GM11168 (cell line): ENCODE data around the gene ZNF256.
"Not testable (repeated sequence)": the region's sequence is repeated elsewhere in the genome, so short reads cannot be mapped to it uniquely, and the experiment has no call there.

Experiments used
- in situ Hi-C: fragments of 300-500 bp; cut with MboI; formaldehyde crosslinking; loops from one replicate; pipeline ENCODE4 v1.12.0; 2022; ENCODE audit warnings: low sequenced_read_pairs; ENCODE audit not compliant: unreplicated experiment

ZNF256 gene

DNA sequence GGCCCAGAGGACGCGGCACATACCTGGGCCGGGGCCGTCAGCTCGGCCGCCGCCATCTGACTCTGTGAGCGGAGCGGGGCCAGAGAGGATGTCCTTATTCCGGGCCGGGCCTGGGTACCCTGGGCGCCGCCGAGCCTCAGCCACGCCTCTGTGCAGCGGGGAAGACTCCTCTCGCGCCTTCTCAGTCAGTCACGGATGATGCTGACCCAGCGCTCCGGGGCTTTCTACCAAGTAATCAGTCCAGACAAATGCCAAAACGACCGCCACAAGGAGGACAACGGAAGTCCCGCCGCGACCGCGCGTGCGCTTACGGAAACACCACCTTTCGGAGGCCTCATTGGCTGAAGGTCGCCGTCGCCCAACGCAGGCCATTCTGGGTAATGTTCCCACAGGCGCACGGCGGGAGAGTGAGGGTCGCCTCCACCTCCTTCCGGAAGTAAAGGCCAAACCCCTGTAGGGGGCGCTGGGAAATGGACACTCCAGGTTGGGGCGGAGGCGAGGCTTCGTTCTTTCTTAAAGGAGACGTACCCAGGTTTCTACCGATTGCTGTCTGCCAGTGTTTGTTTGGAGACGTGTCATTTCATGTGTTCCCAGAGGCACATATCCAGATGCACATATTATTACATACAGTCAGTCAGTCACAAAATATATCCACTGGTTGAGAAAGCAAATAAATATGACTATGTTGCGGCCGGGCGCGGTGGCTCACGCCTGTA lies at the start of gene ZNF256:
Gene ZNF256, minus strand, starts transcription at position 288 of the 716 bp plus-strand sequence. Its CDS starts 232 bp downstream, at position 56.
- in situ Hi-C loops: no loop called here

- in situ Hi-C loops: no loop called here
Observed at GRCh38 chr19:57992841-57993240, 45.3 kb upstream of the ZNF256 start.

- in situ Hi-C loops: no loop called here
Observed at GRCh38 chr19:57978586-57979289, 31.2 kb upstream of the ZNF256 start.

GRCh38 chr19:57974434-57974833 lies 26.9 kb upstream of the ZNF256 start, which contains the start of gene C19orf18:
TSS of gene C19orf18 (minus strand) at chr19:57974534. CDS start at chr19:57974432, 102 bp downstream.
- in situ Hi-C loops: no loop called here

DNA sequence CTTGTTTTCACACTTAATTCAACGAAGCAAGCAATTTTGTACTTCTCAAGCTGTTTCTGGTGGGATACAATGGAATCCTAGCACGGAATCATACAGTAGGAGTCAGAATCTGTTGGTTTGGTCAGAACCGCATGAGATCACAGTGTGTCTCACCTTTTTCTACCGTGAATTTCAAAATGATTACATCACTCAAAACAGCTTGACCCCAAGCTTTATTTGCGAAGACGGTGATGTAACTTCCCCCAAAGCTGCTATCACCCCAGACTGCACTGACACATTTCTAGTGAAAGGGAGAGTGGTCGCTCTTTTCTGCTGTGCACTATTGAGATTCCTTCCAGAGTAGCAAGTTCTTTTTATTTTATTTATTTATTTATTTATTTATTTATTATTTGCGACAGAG lies 17.3 kb upstream of the ZNF256 start:
- in situ Hi-C loops: no loop called here

DNA sequence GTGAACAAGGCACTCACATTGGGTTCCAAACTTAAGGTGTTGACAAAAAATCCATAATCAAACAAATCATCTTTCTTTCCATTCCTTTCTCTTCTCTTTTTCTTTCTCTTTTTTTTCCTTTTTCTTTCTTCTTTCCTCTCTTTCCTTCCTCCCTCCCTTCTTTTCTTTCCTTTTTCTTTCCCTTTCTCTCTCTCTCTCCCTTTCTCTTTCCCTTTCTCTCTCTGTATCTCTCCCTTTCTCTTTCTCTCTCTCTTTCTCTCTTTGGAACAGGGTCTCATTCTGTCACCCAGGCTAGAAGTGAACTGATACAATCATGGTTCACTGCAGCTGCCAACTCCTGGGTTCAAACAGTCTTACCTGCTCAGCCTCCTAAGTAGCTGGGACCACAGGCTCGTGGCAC lies 14.3 kb upstream of the ZNF256 start:
- in situ Hi-C loops: no loop called here

DNA sequence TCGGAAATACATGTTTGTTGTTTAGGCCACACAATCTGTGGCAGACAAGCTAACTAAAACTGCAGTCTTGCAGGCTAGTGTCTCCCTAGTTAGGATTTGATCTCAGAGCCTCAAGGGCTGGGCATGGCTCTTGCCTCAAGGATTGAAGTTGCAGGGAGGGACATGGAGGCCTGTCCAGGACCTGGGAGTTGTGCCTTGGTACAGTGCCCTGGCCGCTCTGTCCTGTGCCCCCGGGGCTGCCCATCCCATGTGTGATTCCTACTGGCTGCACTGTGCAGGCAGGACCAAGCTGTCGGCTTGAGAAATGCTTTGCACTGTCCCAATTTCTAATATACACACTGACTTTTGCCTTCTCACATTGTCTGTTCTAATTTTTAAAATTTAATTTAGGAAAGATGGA lies 7.5 kb upstream of the ZNF256 start:
- in situ Hi-C loops: no loop called here

DNA sequence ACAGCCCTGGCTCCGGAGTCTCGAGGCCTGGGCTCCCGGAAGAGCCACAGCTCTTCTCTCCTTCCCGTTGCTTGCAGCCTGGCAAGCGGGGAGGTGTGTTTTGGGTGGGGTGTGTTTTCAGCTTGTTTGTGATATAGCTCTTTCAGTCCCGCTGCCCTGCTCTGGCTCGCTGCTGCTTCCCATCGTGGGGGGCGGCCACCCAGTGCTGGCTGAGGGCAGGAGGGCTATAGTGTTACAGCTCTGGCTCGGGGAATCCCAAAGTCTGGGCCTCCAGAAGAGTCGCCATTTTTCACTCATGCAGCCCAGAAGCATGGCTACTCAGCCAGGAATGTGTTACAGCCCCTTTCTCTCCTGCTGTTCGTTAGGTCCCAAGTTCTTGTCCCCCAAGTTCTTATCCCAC lies 2.2 kb upstream of the ZNF256 start:
- in situ Hi-C loops: no loop called here

- in situ Hi-C loops: no loop called here
Observed at GRCh38 chr19:57949296-57949695, 1.8 kb upstream of the ZNF256 start.

DNA sequence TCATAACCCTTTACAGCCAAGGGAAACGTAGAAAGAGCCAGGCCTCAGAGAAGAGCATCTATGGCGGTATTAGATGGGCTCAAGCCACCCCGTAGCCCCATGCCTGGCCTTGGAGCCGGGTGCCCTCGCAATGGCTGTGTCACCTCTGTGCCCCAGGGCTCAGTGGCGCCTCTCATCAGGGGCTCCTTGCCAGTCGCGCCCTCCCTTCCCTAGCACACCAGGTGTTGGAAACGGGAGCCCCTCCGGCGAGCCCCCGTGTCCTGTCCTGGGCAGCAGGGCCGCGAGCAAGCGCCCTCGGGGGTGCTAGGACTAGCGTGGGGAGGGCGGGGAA lies 453 bp downstream of the ZNF256 start:
- in situ Hi-C loops: no loop called here

GRCh38 chr19:57946316-57946715 lies 1.2 kb downstream of the ZNF256 start:
- in situ Hi-C loops: no loop called here

- in situ Hi-C loops: no loop called here
Observed at GRCh38 chr19:57941593-57941992, 5.9 kb downstream of the ZNF256 start.

DNA sequence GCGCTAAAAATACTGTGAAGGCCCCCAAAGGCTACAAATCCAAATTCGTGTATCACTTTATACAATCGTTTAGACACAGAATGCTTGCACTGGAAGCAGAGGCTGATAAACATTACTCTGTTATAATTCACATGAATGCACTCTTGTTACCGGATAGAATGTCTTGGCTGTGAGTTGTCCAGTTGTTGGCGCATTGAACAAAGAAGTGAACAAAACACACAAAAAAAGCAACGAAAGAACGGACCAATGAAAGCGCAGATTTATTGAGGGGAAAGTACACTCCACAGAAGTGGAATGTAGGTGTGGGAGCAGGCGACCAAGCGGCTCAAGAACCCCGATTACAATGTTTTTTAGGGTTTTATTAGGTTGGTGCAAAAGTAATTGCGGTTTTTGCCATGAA lies 11.8 kb downstream of the ZNF256 start:
- in situ Hi-C loops: no loop called here

GRCh38 chr19:57934820-57935665 lies 12.5 kb downstream of the ZNF256 start, which contains the start of gene ZNF418:
TSS of gene ZNF418 (minus strand) at chr19:57935402. CDS start at chr19:57933822, 1,580 bp downstream.
- in situ Hi-C loops: no loop called here

- in situ Hi-C loops: no loop called here
Observed at GRCh38 chr19:57927587-57927986, 19.9 kb downstream of the ZNF256 start.

- in situ Hi-C loops: not testable (repeated sequence)
Observed at GRCh38 chr19:57916168-57916995, 31.1 kb downstream of the ZNF256 start, which contains the start of gene ZNF417. TSS of gene ZNF417 (minus strand) at chr19:57916592. CDS start at chr19:57916411, 181 bp downstream.

DNA sequence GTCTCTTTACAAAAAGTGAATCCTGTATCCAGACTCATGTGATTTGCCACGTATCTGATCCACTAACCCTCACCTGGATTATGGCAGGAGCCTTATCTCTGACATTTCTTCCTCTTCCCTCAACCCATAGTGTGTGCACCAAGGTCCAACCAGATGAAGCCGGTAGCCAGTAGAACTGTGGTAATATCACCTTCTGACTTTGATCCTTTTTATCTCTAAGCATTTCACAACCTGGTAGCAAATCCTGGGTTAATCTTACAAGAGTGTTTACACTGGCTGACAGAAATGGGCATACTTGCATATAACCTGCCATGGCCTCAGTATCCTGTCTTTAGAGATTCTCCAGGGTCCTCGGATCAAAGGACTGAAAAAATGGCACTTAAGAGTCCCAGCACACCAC lies 33.0 kb downstream of the ZNF256 start:
- in situ Hi-C loops: no loop called here

DNA sequence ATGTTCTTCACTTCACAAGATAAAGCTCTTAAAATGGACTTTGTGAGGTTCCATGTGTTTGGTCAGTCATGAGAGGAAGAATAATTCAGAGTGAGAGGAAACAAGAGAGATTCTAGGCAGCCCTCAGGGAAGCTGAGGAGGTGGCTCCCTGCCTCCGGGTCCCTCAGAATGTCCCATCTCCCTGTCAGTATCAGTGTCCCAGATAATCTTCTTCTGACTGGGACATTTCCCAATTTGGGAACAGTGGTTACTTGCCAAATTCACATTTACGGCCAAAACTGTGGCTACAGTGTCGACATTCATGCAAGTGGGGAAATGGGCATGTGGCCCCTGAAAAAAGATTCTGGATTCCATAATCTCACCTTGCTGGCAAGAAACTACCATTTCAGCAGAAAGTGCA lies 40.1 kb downstream of the ZNF256 start:
- in situ Hi-C loops: no loop called here

- in situ Hi-C loops: no loop called here
Observed at GRCh38 chr19:57905258-57905657, 42.2 kb downstream of the ZNF256 start.
